Measurements from ENCODE around the gene SORBS2.
"Not testable (repeated sequence)": the region's sequence is repeated elsewhere in the genome, so short reads cannot be mapped to it uniquely, and the experiment has no call there.

SORBS2 gene

DNA sequence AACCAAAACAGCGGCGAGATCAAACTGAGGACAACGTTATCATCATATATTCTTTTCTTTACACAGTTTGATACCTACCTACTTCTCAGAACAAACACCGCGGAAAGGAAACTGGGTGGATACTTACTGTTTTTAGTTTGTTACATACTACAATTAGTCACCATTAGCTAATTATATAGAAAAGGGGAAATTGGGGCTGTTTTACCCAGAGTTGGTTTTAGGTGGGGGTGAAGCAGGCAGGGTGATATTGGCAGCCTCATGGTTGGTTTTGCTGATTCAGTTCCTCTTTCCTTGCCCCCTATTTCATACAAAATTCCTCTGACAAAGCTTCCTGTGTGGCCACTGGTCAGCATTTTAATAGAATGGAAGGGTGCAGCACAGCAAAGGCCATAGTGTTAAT, 77.8 kb downstream of the SORBS2 start:
- DNase-seq, result no peak

DNA sequence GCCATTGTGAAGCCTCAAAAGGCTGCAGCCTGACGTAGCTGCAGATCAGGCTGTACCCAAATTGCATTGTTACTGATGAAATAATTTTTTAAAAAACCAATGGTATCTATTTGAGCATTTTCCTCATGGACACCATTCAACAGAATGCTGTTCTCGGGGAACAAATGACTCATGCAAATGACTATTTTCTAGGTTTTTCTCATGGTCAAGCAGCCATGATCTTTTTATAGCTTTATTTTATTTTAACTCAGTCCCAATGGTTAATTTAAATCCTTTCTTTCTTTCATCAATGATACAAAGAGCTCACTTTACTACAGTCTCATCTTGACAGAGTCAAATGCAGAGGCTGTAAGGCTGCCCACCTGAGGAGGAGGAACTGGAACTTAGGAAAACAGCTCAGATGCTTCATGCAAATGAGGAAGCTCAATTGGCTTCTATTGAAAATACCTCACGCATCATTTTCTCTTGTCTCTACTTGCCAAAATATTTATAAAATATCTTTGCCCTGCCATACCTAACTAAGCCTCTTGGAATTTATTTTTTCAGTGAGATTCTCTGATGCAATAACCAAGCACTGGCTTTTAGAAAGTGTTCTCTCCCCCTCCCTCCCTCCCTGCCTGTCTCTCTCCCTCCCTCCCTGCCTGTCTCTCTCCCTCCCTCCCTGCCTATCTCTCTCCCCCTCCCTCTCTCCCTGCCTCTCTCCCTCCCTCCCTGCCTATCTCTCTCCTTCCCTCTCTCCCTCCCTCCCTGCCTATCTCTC, 81.0 kb downstream of the SORBS2 start:
- no peak for DNase-seq

GRCh38 chr4:185730387-185730786, 81.6 kb downstream of the SORBS2 start:
- no peak for DNase-seq

- DNase-seq, result no peak
These were observed 82.6 kb downstream of the SORBS2 start for GRCh38 chr4:185729391-185729804.

- no peak for DNase-seq
These were observed 83.1 kb downstream of the SORBS2 start for GRCh38 chr4:185728893-185729292.

GRCh38 chr4:185726931-185727330, 85.1 kb downstream of the SORBS2 start:
- DNase-seq, result no peak

DNA sequence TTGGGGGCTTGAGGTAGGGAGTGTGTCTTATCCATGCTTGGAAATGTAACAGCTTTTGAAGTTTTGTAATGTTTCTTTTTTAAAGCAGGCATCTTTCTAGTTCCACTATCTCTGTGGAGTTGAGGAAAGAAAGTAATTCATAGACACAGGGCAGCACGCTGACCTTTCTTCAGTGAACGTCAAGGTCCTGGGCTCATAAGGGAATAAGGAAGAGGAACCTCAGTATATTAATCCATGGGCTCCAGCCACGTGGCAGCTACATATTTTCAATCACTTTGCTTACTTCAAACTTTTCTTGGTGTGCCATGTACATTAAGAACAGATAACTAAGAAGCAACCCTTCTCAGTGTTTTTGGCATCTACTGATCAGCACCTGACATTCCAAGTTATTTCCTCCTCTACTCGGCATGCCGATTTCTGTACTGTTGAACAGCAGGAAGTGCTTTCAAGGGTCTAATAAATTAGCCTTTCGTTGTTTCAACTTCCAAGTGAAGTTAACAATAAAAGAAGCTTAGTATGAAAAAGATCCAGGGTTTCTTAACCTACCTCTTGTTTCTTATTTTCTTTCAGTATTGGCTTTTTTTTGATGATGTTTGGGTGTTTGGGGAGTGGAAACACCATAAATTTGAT, 88.2 kb downstream of the SORBS2 start:
- no peak for DNase-seq

- no peak for DNase-seq
These were observed 90.0 kb downstream of the SORBS2 start for GRCh38 chr4:185722029-185722316.

DNA sequence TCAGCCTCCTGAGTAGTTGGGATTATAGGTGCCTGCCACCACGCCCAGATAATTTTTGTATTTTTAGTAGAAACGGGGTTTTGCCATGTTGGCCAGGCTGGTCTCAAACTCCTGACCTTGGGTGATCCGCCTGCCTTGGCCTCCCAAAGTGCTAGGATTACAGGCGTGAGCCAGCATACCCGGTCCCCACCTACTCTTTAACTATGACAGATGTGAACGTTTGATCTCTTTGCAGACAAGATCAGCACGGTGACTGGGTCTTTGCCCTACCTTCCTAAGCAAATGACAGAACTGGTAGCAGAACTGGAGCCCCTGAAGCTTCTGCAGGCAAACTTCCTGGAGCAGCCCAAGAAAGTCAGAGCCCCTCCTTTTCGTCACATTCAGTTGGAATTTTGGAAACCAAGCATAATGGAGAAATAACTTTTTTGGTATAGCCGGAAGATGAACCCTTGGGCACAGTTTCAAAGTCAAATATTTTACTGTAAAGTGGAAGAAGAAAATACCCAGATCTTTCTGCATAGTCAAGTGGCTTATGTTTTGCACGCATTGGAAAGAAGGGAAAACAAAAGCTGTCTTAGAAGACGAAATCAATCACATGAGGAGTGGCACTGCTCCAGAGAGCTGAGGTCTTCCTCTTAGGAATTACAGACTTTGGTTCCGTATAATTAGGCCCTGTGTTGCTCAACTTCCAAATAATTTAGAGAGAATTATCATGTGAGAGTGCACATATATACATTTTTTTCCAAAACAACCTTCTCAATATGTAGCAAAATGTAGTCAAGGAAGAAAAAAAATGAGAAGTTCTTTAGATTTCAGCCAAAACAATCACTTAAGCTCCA, 90.6 kb downstream of the SORBS2 start:
- no peak for DNase-seq

DNA sequence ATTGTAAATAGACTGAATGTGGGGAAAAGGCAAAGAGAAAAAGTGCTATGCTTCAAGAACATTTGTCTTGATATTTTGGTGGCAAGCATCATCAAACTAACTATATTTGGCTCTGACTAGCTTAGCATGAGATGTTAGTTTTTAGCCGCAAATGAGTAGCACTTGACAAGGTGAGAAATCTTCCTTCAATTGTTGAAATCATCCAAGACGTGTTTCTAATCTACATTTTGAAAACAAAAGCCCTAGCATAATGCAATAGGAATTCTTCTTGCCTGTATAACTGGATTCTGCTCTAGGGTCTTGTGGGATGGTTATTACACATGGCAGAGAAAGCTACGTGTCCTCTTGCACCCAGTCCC, 92.5 kb downstream of the SORBS2 start:
- no peak for DNase-seq

DNA sequence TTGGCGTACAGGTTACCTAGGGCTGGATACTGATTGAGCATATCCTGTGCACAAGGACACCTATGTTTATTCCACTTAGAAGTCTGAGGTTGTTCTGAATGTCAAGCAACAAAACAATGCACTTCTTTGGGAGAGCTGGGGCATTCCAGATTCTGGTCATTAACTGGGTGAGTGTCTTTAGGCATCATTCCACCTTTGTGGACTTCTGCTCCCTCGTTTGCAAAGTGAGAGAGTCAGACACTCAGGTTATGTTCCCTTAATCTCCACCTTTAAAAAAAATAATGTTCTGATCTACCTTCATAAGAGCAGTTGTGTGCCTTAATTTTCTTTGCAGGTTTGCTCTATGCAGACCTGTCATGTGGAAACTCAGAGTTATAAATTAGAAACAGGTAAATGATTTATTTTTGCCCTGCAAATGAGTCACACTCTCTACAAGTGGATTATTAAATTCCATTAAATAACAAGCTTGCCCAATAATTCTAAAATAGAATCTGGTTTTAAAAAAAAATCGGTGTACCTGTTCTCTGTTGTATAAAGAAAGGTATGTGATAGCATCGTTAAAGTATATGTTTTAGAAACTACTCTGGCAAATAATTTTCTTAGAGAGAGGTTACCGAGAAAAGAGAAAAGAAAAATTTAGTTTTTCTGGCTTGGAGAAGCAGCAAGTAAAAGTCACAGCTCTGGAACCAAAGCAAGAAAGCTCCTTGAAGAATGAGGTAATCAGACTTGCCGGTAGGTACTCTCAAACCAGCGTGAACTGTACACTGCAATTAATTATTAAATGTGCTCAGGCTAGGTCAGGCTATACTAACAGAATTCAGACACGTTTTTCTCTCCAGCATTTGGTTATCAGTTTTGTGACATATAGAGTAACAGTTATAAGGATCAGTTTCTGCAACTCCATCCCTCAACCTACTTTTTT, 93.2 kb downstream of the SORBS2 start:
- no peak for DNase-seq

DNA sequence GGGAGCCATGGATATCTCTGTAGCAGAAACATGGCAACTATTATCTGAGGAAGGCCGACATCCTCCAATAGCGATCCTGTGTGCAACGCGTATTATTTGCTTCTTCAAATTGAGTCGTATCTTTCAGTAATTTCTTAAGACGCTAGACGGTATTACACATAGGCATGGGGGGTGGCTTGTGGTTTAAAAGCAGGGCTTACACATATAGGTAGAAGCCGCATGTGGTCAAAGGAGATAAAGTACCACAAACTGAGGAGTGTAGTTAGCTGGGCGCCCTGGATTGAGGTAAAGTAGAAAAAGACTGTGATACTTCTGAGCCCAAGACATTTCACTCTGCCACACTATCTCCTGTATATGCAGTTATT, 94.6 kb downstream of the SORBS2 start:
- no peak for DNase-seq

DNA sequence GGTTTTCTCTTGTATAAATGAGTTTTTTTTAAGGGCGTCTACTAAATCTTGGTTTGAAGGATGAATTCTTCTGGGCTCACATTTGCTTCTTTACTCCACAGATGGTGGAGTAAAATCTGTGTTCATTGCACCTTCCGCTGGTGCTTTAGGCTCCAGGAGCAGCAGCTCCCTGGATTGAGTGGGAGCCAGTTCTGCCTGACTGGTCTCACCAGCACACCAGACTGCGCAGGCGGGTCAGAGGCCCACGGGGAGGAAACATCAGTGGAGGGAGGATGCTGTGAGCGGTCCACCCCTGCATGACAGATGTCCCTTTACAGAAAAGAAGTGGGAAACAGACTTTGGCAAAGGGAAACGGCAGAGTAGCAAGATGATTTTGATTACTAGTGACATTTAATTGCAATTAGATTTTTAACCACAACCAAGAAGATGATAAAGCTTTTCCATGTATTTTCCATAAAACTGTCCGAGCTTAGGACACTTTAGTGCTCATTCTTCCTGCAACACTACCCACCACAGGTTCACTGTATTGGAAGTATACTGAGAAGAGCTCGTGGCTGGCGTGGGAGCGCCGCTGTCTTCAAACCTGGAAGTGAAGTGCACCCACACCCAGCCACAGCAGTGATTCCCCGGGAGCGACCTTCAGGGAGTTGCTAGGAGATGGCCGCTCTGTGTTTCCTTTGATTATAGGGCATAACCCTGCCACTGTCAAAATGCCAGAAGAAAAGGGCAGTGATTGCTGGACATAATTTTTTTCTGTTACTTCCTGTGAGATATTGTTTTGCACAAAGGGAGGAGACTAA, 95.2 kb downstream of the SORBS2 start:
- DNase-seq, result no peak

- no peak for DNase-seq
These were observed 95.8 kb downstream of the SORBS2 start for GRCh38 chr4:185716141-185716551.

GRCh38 chr4:185714524-185714923, 97.5 kb downstream of the SORBS2 start:
- not testable (repeated sequence) for DNase-seq

- no peak for DNase-seq
These were observed 98.3 kb downstream of the SORBS2 start for GRCh38 chr4:185713731-185714130.

- DNase-seq, result no peak
These were observed 98.7 kb downstream of the SORBS2 start for GRCh38 chr4:185713272-185713671.

GRCh38 chr4:185712350-185713024, 99.5 kb downstream of the SORBS2 start:
- no peak for DNase-seq

GRCh38 chr4:185711726-185712125, 100.3 kb downstream of the SORBS2 start:
- DNase-seq, result no peak

GRCh38 chr4:185710487-185710995, 101.5 kb downstream of the SORBS2 start:
- DNase-seq, result no peak

GRCh38 chr4:185709802-185710486, 102.0 kb downstream of the SORBS2 start:
- DNase-seq, result no peak
